Fibroblast of upper back skin (primary cell): Measurements from ENCODE around the gene CFTR.

Source experiments
- DNase-seq: peaks from one replicate; pipeline ENCODE4 v3.0.0-alpha.2; 2013

The CFTR gene

GRCh38 chr7:117656806-117657205 is 177.0 kb downstream of the CFTR start:
- DNase-seq: no peak

- peak; percentile 13 for DNase-seq
Measured at GRCh38 chr7:117659531-117660011, 179.7 kb downstream of the CFTR start.

- no peak for DNase-seq
Measured at GRCh38 chr7:117661328-117661727, 181.5 kb downstream of the CFTR start.

DNA sequence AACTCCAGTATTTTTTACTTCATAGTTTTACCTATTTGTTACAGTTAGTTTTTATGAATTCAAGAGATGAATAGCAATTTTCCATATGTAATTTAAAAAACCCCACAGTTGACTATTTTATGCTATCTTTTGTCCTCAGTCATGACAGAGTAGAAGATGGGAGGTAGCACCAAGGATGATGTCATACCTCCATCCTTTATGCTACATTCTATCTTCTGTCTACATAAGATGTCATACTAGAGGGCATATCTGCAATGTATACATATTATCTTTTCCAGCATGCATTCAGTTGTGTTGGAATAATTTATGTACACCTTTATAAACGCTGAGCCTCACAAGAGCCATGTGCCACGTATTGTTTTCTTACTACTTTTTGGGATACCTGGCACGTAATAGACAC is 184.2 kb downstream of the CFTR start:
- DNase-seq: no peak

GRCh38 chr7:117665368-117665767 is 185.5 kb downstream of the CFTR start:
- peak; percentile 16 for DNase-seq

DNA sequence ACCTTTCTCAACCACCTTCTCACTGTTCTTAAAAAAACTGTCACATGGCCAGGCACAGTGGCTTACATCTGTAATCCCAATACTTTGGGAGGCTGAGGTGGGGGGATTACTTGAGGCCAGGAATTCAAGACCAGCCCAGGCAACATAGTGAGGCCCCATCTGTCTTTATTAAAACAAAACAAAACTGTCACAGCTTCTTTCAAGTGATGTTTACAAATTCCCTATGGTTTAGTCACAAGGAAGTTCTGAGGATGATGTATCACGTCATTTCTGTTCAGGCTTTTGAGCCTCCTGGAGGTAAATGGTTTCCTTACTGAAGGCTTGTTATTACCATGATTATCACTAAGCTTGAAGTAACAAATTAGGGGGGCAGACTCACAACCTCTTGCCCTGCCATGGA is 186.2 kb downstream of the CFTR start:
- peak; percentile 47 for DNase-seq

GRCh38 chr7:117666689-117667088 is 186.9 kb downstream of the CFTR start:
- DNase-seq: no peak

- DNase-seq: peak; percentile 9
Measured at GRCh38 chr7:117667456-117667855, 187.6 kb downstream of the CFTR start.

DNA sequence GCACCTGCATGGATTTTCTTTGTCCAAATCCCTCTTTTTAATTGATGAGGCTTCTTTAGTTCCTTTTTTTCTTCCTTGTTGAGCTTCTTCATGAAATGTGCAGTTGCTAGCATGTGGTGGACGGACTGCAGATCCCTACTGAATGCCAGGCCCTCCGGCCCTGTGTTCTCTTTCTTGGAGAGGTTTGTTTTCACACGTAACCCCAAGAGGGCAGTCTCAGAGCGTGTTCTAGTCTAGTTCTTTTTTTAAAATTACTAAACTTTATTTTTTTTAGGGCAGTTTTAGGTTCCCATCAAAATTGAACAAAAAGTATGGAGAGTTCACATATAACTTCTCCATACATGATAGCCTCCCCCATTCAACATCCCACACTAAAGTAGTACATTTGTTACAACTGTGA is 190.0 kb downstream of the CFTR start:
- no peak for DNase-seq

- DNase-seq: no peak
Measured at GRCh38 chr7:117672453-117672852, 192.6 kb downstream of the CFTR start.

DNA sequence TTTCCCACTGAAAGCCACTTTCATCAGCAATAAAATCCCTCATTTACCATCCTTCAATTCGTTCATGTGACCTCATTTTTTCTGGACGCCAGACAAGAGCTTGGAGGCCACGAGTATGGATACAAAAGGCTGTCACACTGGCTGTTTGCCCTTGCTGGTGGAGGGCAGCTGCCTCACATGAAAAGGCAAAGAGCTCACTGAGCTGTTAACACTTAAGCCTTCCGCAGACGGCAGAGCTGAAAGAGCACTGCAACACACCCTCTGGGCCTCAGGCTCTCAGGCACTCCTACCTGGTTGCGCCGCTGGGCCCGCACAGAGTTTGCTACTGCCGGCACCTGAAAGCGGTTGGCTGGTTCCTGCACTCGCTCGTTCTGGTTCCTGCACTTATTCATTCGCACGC is 193.5 kb downstream of the CFTR start:
- no peak for DNase-seq

- peak; percentile 44 for DNase-seq
Measured at GRCh38 chr7:117673839-117674238, 194.0 kb downstream of the CFTR start.

DNA sequence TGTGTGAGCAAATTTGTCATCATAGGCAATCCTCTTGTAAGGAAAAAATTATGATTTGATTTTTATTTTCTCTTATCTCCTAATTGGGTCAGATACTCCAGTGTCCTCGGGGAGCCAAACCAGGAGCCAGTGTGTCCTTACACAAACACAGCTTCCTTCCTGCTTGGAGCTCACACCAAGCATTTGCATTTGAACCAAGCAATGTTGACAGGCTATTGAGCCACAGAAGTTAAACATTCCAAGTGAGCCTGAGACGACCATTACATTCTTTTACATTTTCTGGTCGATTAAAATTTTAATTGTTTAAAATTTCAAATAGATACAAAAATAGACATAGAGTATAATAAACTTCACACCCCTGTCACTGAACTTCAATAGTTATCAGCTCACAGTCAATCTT is 194.8 kb downstream of the CFTR start:
- DNase-seq: no peak

- DNase-seq: no peak
Measured at GRCh38 chr7:117675497-117676435, 195.9 kb downstream of the CFTR start.

GRCh38 chr7:117679120-117679519 is 199.3 kb downstream of the CFTR start:
- no peak for DNase-seq

DNA sequence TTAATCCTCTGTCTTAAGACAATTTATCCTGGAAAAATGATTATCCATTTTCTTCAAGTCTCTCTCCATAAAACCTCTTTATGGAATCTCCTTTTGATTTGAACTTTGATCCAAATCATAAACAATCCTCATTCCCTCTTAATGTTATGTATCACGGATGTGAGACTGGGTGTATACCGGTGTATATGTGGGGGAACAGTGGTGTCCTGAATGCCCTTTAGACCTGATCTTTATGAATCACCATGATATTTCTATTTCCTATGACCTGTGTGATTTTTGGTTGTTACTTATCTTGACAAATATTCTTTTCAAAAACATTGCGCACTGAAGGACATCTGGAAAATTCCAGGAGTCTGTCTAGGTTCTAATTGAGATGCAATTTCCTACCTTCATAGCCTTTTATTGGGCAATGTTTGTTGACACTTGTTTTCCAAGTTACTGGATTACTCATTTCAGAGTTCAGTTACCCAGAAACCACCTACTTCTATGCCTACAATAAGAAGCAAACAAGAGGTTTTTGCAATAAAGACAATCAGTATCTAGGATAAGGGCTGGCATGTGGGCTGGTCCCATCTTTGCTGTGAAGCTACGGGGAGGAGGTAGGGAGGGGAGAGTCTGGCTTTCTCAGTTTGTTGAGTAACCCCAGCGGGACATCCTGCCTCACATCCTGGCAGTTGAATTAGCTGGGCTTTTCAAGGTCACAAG is 203.0 kb downstream of the CFTR start:
- DNase-seq: no peak

DNA sequence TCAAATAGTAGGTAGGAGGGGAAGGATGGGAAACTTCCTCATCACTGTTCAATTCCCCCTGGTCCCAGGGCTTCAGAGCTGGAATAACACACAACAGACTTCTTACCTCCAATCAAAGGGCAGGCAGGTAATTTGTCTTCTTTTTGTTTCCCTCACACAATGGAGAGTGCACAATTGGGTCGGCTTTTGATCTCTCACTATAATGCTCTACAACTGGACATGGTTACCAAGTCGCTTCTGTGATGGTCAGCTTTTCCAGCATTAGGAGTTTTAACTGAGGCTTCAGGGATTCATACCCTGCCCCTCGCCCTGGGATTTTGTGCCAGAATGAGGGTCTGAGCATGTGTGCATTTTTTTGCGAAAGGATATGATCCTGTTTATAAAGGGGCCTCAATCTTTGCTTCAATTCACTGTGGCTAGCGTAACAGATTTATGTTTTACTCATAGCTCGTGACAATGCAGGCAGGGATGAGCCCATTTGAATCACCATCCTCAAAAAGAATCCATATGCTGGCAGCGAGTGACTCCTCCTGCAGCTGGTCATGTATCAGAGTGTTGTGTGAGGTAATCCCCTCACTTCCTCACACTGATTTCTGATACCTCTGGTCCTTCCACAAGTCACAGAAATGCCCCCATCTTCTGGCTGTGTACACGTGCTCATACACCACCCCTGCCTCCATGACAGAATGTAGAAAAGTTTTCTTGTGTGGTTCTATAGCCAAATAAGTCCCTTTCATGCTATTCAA is 203.8 kb downstream of the CFTR start:
- no peak for DNase-seq

DNA sequence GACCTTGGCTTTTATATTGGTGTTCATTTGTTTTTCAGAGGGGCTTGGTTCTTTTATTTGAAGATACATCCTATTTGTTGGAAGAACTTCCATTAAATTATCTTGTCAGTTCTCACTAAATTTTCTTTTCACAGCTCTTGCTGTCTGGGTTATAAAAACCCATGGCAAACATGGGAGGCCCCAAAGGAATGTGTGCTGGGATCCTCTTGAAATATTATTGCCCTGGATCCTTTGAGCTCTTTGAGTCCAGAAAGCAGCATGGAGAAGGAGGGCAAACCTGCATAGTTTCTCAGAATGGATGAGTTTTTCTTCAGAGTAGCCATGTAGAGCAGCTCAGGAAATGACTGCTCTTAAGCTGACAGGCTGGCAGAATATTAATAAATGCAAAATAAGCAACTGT is 206.0 kb downstream of the CFTR start:
- DNase-seq: no peak

DNA sequence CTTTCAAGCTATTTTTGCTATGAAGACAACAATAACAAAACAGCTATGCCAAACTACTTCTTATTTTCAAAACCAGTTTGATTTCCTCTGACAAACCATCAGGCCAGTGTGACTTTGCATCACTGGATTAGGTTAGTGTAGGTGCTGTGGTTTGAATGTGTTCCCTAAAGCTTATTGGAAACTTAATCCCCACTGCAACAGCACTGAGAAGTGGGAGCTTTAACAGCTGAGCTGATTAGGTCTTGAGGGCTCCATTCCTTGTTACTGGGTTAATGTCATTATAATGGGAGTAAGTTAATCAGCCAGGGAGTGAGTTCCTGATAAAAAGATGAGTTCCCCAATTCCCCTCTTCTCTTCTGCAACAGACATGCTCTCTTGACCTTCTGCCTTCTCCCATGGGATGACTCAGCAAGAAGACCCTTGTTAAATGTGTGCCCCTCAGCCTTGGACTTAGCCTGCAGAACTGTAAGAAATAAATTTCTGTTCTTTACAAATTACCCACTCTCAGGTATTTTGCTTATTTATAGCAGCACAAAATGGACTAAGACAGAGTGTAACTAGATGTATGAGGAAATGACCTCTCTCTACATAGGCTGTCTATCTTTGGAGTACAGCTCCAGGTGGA is 206.6 kb downstream of the CFTR start:
- no peak for DNase-seq

DNA sequence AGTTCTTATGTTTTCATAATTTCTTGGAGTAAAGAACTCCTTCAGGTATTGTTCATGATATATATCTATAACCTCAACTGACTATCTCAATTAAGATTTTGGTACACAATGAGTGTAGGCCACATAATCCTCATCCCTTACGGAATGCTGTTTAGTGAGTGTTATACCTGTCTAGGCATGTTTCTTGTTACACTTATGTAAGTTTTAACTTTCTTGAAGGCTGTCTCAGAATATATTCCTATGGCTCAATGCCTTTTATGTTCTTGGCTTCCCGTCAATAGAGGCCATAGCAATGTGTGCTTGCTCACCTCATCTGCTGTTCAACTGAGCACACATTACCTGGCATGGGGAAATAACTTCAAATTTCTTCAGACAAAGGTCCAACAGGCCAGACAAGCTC is 208.3 kb downstream of the CFTR start:
- no peak for DNase-seq

DNA sequence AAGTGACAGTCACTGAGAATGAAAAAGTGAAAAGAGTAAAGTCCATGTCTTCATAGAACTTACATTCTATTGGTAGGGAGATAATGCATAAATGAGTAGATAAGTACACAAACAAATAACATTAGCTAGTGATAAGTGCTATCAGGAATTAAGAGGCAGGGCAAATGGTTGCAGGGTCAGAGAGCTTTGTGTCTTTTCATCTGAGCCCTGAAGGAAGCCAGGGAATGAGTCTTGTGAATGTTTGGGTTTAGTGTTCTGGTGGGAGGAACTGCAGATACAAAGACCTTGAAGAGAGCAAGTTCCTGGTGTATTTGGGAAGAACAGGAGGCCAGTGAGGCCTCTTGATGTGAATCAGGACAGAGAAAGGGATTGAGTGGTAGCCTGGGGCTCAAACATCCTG is 209.6 kb downstream of the CFTR start:
- no peak for DNase-seq

GRCh38 chr7:117690147-117690546 is 210.3 kb downstream of the CFTR start:
- DNase-seq: no peak

GRCh38 chr7:117692338-117692737 is 212.5 kb downstream of the CFTR start:
- no peak for DNase-seq
